ENCODE results near the gene SFI1. TPM values are rescaled to one million over a fixed set of nuclear protein-coding genes. Genes with fewer than 3 reads are reported as not detected.
"Not testable (repeated sequence)": the region's sequence is repeated elsewhere in the genome, so short reads cannot be mapped to it uniquely, and the experiment has no call there.

Gene SFI1
- total RNA-seq, 2 experiments from 2014 or later = 281 to 291 TPM

DNA sequence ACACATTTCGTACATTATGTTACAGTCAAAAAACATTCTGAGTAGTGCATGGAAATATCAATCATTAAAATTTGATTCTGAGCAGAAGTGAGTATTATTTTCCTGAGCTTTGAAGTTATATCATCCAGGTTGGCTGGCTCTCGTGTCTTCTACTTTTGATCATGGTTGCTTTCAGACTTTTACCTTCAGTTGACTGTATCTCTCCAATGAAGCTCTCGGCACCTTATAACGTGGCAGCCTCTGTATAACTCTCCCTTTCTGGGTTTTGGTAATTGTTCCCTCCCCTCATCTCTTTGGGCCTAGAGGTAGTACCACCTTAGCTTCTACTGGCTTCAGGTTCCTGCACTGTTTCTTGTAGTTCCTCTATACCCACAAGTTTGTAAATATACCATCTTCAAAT is 12.2 kb downstream of the SFI1 start:
- intact Hi-C loops (cut with DNase I, micrococcal nuclease) = no loop called here
- no peak overlapping the region for H3K4me3 ChIP-seq (ENCODE audit: low read length)
- CTCF ChIA-PET = no interaction called here
- DNase-seq (no peak), ATAC-seq (ENCODE audit: poor library complexity) (no peak)
- peaks cover 12% of the 10 kb centered on the region for H3K4me1 ChIP-seq (ENCODE audit: insufficient read depth, low read length)
- POLR2A ChIA-PET = interaction anchor here (0.6 kb wide), 1 partner anchor 19 kb away, joined by 4 read pairs; no protein-coding TSS in a partner anchor
- peaks cover 55% of the 10 kb centered on the region for H3K4me1 Mint-ChIP-seq (ENCODE audit: low read depth)
- peak overlapping the region; percentile 52 for H3K27ac Mint-ChIP-seq
- TF ChIP-seq, protein P1, sequence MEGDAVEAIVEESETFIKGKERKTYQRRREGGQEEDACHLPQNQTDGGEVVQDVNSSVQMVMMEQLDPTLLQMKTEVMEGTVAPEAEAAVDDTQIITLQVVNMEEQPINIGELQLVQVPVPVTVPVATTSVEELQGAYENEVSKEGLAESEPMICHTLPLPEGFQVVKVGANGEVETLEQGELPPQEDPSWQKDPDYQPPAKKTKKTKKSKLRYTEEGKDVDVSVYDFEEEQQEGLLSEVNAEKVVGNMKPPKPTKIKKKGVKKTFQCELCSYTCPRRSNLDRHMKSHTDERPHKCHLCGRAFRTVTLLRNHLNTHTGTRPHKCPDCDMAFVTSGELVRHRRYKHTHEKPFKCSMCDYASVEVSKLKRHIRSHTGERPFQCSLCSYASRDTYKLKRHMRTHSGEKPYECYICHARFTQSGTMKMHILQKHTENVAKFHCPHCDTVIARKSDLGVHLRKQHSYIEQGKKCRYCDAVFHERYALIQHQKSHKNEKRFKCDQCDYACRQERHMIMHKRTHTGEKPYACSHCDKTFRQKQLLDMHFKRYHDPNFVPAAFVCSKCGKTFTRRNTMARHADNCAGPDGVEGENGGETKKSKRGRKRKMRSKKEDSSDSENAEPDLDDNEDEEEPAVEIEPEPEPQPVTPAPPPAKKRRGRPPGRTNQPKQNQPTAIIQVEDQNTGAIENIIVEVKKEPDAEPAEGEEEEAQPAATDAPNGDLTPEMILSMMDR (IDR thresholded peaks at IDR 0.05) = no peak
- H3K4me3 Mint-ChIP-seq = no peak overlapping the region
- peaks cover 80% of the 10 kb centered on the region for H3K36me3 Mint-ChIP-seq (ENCODE audit: low read depth)
- no peaks in the 10 kb centered on the region for H3K27me3 Mint-ChIP-seq
- H3K36me3 ChIP-seq (ENCODE audit: insufficient read depth, low read length) = peaks cover 47% of the 10 kb centered on the region
- H3K9me3 ChIP-seq (ENCODE audit: control insufficient read depth in 1 of 2, insufficient read depth in 1 of 2, low read length in 2 of 2) = peaks cover 0 to 3% of the 10 kb centered on the region in 2 experiments
- H3K27ac ChIP-seq (ENCODE audit: low read depth in 1 of 2, low read length in 2 of 2) = no peak overlapping the region
- no peaks in the 10 kb centered on the region for H3K9me3 Mint-ChIP-seq
- no peaks in the 10 kb centered on the region for H3K27me3 ChIP-seq (ENCODE audit: control insufficient read depth in 1 of 2, insufficient read depth in 2 of 2, low read length in 2 of 2)

DNA sequence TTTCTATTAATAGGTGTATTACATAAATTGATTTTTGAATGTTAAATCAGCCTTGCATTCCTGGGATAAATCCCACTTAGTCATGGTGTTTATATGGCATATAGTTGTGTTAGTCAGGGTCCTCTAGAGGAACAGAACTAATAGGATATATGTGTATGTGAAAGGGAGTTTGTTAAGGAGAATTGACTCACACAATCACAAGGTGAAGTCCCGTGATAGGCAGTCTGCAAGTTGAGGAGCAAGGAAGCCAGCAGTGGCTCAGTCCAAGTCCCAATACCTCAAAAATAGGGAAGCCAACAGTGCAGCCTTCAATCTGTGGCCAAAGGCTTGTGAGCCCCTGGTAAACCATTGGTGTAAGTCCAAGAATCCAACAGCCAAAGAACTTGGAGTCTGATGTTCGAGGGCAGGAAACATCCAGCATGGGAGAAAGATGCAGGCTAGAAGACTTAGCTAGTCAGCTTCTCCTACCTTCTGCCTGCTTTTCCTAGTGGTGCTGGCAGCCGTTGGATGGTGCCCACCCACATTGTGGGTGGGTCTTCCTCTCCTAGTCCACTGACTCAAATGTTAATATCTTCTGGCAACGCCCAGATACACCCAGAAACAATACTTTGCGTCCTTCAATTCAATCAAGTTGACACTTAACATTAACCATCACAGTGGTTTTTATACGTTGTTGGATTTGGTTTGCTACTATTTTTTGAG is 12.9 kb downstream of the SFI1 start:
- Mint-ChIP-seq H3K4me3 (no peak overlapping the region), H3K36me3 (ENCODE audit: low read depth) (peaks cover 75% of the 10 kb centered on the region), H3K9me3 (no peaks in the 10 kb centered on the region), H3K27me3 (no peaks in the 10 kb centered on the region), H3K27ac (peak overlapping the region; percentile 52), H3K4me1 (ENCODE audit: low read depth) (peaks cover 49% of the 10 kb centered on the region)
- H3K27me3 ChIP-seq (ENCODE audit: control insufficient read depth in 1 of 2, insufficient read depth in 2 of 2, low read length in 2 of 2) = no peaks in the 10 kb centered on the region
- peaks cover 0 to 3% of the 10 kb centered on the region in 2 experiments for H3K9me3 ChIP-seq (ENCODE audit: control insufficient read depth in 1 of 2, insufficient read depth in 1 of 2, low read length in 2 of 2)
- DNase-seq (no peak), ATAC-seq (ENCODE audit: poor library complexity) (no peak)
- TF ChIP-seq, protein P1 (IDR thresholded peaks at IDR 0.05) = no peak
- H3K27ac ChIP-seq (ENCODE audit: low read depth in 1 of 2, low read length in 2 of 2) = no peak overlapping the region
- H3K36me3 ChIP-seq (ENCODE audit: insufficient read depth, low read length) = peaks cover 50% of the 10 kb centered on the region
- ChIA-PET CTCF (no interaction called here), POLR2A (no interaction called here)
- H3K4me3 ChIP-seq (ENCODE audit: low read length) = no peak overlapping the region
- intact Hi-C loops (cut with DNase I, micrococcal nuclease) = no loop called here
- peaks cover 9% of the 10 kb centered on the region for H3K4me1 ChIP-seq (ENCODE audit: insufficient read depth, low read length)

DNA sequence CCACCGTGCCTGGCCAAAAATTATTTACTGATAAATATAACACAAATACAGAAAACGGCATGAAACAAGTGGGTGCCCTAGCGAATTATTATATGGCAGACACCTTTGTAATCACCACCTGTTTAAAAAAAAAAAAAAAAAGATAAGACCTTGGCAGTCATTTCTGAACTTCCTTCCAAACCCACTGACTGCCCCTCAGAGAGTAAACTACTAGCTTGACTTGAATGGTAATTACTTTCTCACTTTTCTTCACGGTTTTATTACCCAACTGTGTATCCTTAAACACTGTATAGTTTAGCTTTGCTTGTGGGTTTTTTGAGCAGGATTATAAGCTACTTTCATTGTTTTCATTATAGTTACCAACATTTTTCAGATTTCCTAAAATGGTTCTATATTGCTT is 23.7 kb downstream of the SFI1 start:
- H3K27ac ChIP-seq (ENCODE audit: low read depth in 1 of 2, low read length in 2 of 2) = no peak overlapping the region
- no peaks in the 10 kb centered on the region for H3K27me3 ChIP-seq (ENCODE audit: control insufficient read depth in 1 of 2, insufficient read depth in 2 of 2, low read length in 2 of 2)
- no peaks in the 10 kb centered on the region for H3K9me3 ChIP-seq (ENCODE audit: control insufficient read depth in 1 of 2, insufficient read depth in 1 of 2, low read length in 2 of 2)
- H3K27ac Mint-ChIP-seq = peak overlapping the region; percentile 67
- no peak overlapping the region for H3K4me3 ChIP-seq (ENCODE audit: low read length)
- H3K9me3 Mint-ChIP-seq = no peaks in the 10 kb centered on the region
- ChIA-PET POLR2A (no interaction called here), CTCF (no interaction called here)
- H3K27me3 Mint-ChIP-seq = no peaks in the 10 kb centered on the region
- peaks cover 48% of the 10 kb centered on the region for H3K4me1 Mint-ChIP-seq (ENCODE audit: low read depth)
- no peak overlapping the region for H3K4me3 Mint-ChIP-seq
- TF ChIP-seq, protein P1 (IDR thresholded peaks at IDR 0.05) = no peak
- intact Hi-C loops (cut with DNase I, micrococcal nuclease) = no loop called here
- peaks cover 39% of the 10 kb centered on the region for H3K36me3 ChIP-seq (ENCODE audit: insufficient read depth, low read length)
- H3K4me1 ChIP-seq (ENCODE audit: insufficient read depth, low read length) = peaks cover 19% of the 10 kb centered on the region
- DNase-seq (no peak), ATAC-seq (ENCODE audit: poor library complexity) (no peak)
- peaks cover 71% of the 10 kb centered on the region for H3K36me3 Mint-ChIP-seq (ENCODE audit: low read depth)

DNA sequence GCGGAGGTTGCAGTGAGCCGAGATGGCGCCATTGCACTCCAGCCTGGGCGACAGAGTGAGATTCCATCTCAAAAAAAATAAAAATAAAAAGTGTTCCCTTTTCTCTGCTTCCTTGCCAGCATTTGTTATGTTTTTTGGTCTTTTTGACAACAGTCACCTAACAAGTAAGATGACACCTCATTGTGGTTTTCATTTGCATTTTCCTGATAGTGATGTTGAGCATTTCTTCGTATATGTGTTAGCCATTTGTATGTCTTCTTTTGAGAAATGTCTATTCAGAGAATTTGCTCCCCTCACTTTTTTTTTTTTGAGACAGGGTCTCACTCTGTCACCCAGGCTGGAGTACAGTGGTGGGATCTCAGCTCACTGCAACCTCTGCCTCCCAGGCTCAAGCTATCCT is 27.8 kb downstream of the SFI1 start:
- intact Hi-C loops (cut with DNase I, micrococcal nuclease); POLR2A ChIA-PET; H3K4me3 ChIP-seq (ENCODE audit: low read length); H3K4me3 Mint-ChIP-seq; H3K27me3 Mint-ChIP-seq; H3K9me3 Mint-ChIP-seq; ATAC-seq (ENCODE audit: poor library complexity); CTCF ChIA-PET; H3K27me3 ChIP-seq (ENCODE audit: control insufficient read depth in 1 of 2, insufficient read depth in 2 of 2, low read length in 2 of 2); H3K9me3 ChIP-seq (ENCODE audit: control insufficient read depth in 1 of 2, insufficient read depth in 1 of 2, low read length in 2 of 2); H3K27ac ChIP-seq (ENCODE audit: low read depth in 1 of 2, low read length in 2 of 2): not testable (repeated sequence)
- Mint-ChIP-seq H3K27ac (peak overlapping the region; percentile 36), H3K4me1 (ENCODE audit: low read depth) (peaks cover 52% of the 10 kb centered on the region), H3K36me3 (ENCODE audit: low read depth) (peaks cover 71% of the 10 kb centered on the region)
- Histone ChIP-seq H3K4me1 (ENCODE audit: insufficient read depth, low read length) (peaks cover 21% of the 10 kb centered on the region), H3K36me3 (ENCODE audit: insufficient read depth, low read length) (peaks cover 35% of the 10 kb centered on the region)
- peak in 2 of 14 experiments; percentile 9 to 36 for DNase-seq

Data from CD4-positive, alpha-beta T cell (primary cell).